ENCODE measurements around the gene DDX5.

Gene DDX5

GRCh38 chr17:64480951-64481350, 25.1 kb downstream of the DDX5 start:
- no peaks in the 10 kb centered on the region for H3K79me2 ChIP-seq (ENCODE audit: insufficient read depth, low read length)
- no peaks in the 10 kb centered on the region for H3K27me3 ChIP-seq (ENCODE audit: insufficient read depth, low read length, poor library complexity, severe bottlenecking)
- H3K4me3 ChIP-seq (ENCODE audit: low read length, poor library complexity, severe bottlenecking): no peak overlapping the region
- H3F3A ChIP-seq (ENCODE audit: low read depth): no peaks in the 10 kb centered on the region
- H2AFZ ChIP-seq (ENCODE audit: low read length): no peak overlapping the region
- no peaks in the 10 kb centered on the region for H4K20me1 ChIP-seq (ENCODE audit: insufficient read depth, low read length, poor library complexity, severe bottlenecking)
- 0 out of 2 replicates have a peak, but pooled peaks cover 6% of the 10 kb centered on the region for H3K36me3 ChIP-seq (ENCODE audit: insufficient read depth, low read length)
- no peak overlapping the region for H3K4me2 ChIP-seq (ENCODE audit: low read depth, low read length, poor library complexity, severe bottlenecking)
- H3K9me2 ChIP-seq (replicated peaks; ENCODE audit: low read depth, low read length): no peaks in the 10 kb centered on the region
- peaks cover 8% of the 10 kb centered on the region for H3K4me1 ChIP-seq (ENCODE audit: insufficient read depth, low read length, poor library complexity, severe bottlenecking)
- no peaks in the 10 kb centered on the region for H3K9me3 ChIP-seq (ENCODE audit: insufficient read depth, low read depth, low read length)
- TF ChIP-seq CTCF (conservative IDR thresholded peaks at IDR 0.05; ENCODE audit: low read length) (no peak), EZH2phosphoT487 (IDR thresholded peaks at IDR 0.05; ENCODE audit: borderline replicate concordance) (no peak)
- no peak overlapping the region for H3K9ac ChIP-seq (ENCODE audit: low read depth, low read length, poor library complexity, severe bottlenecking)

GRCh38 chr17:64477849-64478248, 28.2 kb downstream of the DDX5 start:
- TF ChIP-seq CTCF (conservative IDR thresholded peaks at IDR 0.05; ENCODE audit: low read length) (no peak), EZH2phosphoT487 (IDR thresholded peaks at IDR 0.05; ENCODE audit: borderline replicate concordance) (no peak)
- H4K20me1 ChIP-seq (ENCODE audit: insufficient read depth, low read length, poor library complexity, severe bottlenecking): no peaks in the 10 kb centered on the region
- no peaks in the 10 kb centered on the region for H3K9me3 ChIP-seq (ENCODE audit: insufficient read depth, low read depth, low read length)
- no peaks in the 10 kb centered on the region for H3K4me1 ChIP-seq (ENCODE audit: insufficient read depth, low read length, poor library complexity, severe bottlenecking)
- H3K79me2 ChIP-seq (ENCODE audit: insufficient read depth, low read length): no peaks in the 10 kb centered on the region
- no peak overlapping the region for H2AFZ ChIP-seq (ENCODE audit: low read length)
- no peak overlapping the region for H3K4me2 ChIP-seq (ENCODE audit: low read depth, low read length, poor library complexity, severe bottlenecking)
- no peak overlapping the region for H3K4me3 ChIP-seq (ENCODE audit: low read length, poor library complexity, severe bottlenecking)
- H3K9me2 ChIP-seq (replicated peaks; ENCODE audit: low read depth, low read length): no peaks in the 10 kb centered on the region
- no peak overlapping the region for H3K9ac ChIP-seq (ENCODE audit: low read depth, low read length, poor library complexity, severe bottlenecking)
- H3F3A ChIP-seq (ENCODE audit: low read depth): no peaks in the 10 kb centered on the region
- H3K27me3 ChIP-seq (ENCODE audit: insufficient read depth, low read length, poor library complexity, severe bottlenecking): no peaks in the 10 kb centered on the region
- 0 out of 2 replicates have a peak, but pooled peaks cover 6% of the 10 kb centered on the region for H3K36me3 ChIP-seq (ENCODE audit: insufficient read depth, low read length)

GRCh38 chr17:64472564-64472963, 33.5 kb downstream of the DDX5 start:
- Histone ChIP-seq H3K36me3 (ENCODE audit: insufficient read depth, low read length) (0 out of 2 replicates have a peak, but pooled peaks cover 4% of the 10 kb centered on the region), H3K9me2 (replicated peaks; ENCODE audit: low read depth, low read length) (no peaks in the 10 kb centered on the region), H3K4me3 (ENCODE audit: low read length, poor library complexity, severe bottlenecking) (no peak overlapping the region)

More at GRCh38 chr17:64472564-64472963, 33.5 kb downstream of the DDX5 start:
- Histone ChIP-seq H4K20me1 (ENCODE audit: insufficient read depth, low read length, poor library complexity, severe bottlenecking) (no peaks in the 10 kb centered on the region), H3K9ac (ENCODE audit: low read depth, low read length, poor library complexity, severe bottlenecking) (no peak overlapping the region), H2AFZ (ENCODE audit: low read length) (no peak overlapping the region), H3K4me2 (ENCODE audit: low read depth, low read length, poor library complexity, severe bottlenecking) (no peak overlapping the region), H3K9me3 (ENCODE audit: insufficient read depth, low read depth, low read length) (no peaks in the 10 kb centered on the region), H3K27me3 (ENCODE audit: insufficient read depth, low read length, poor library complexity, severe bottlenecking) (no peaks in the 10 kb centered on the region), H3K79me2 (ENCODE audit: insufficient read depth, low read length) (no peaks in the 10 kb centered on the region), H3F3A (ENCODE audit: low read depth) (no peaks in the 10 kb centered on the region), H3K4me1 (ENCODE audit: insufficient read depth, low read length, poor library complexity, severe bottlenecking) (no peaks in the 10 kb centered on the region)
- no peak for TF ChIP-seq CTCF (conservative IDR thresholded peaks at IDR 0.05; ENCODE audit: low read length)
- TF ChIP-seq EZH2phosphoT487 (IDR thresholded peaks at IDR 0.05; ENCODE audit: borderline replicate concordance): no peak
